B cell (primary cell): Measurements from ENCODE around the gene LYRM2. TPM values are rescaled to one million over a fixed set of nuclear protein-coding genes. Genes with fewer than 3 reads are reported as not detected.

ENCODE experiments used
- ATAC-seq: fragments of 200-7000 bp; cut with Tn5 transposase; one replicate; pipeline ENCODE4 v1.10.0; 2021; ENCODE audit warnings: low read depth, mild to moderate bottlenecking, moderate number of reproducible peaks, moderate library complexity
- CTCF ChIA-PET: fragments of 350-600 bp; sonication (Branson Sonifier 250); formaldehyde crosslinking; loops from one replicate; lab custom pipeline; 2021; ENCODE audit warnings: antibody characterized with exemption, inconsistent platforms; lab: Charles Lee
- POLR2A ChIA-PET: fragments of 350-600 bp; sonication (Branson Sonifier 250); formaldehyde crosslinking; loops from one replicate; lab custom pipeline; 2021; ENCODE audit warnings: antibody characterized with exemption; lab: Charles Lee
- DNase-seq: peaks from one replicate; pipeline ENCODE4 v3.0.0; 2013
- H2AFZ ChIP-seq: 2 replicates; pipeline ENCODE4 v1.6.1; 2012; ENCODE audit warnings: mild to moderate bottlenecking, low read depth, low read length; ENCODE audit not compliant: insufficient read depth, poor library complexity, severe bottlenecking
- H3K27ac ChIP-seq, 2 donors: 1 replicate in 1 of 2; 2 replicates in 1 of 2; pipeline ENCODE4 v1.5.1; 2012 to 2013; ENCODE audit warnings: low read length in 2 of 2, mild to moderate bottlenecking in 2 of 2, moderate library complexity in 1 of 2
- H3K27me3 ChIP-seq, 4 experiments: fragments of 200-600 bp in 1 of 4; sonication (generic) in 1 of 4; replicated peaks in 1 of 4; 1 replicate in 2 of 4; 2 replicates in 2 of 4; pipeline versions ENCODE4 v1.6.1 to v1.7.0; 2013 to 2016; ENCODE audit warnings: low read length in 3 of 4, mild to moderate bottlenecking in 2 of 4, mixed read lengths in 1 of 4, moderate library complexity in 1 of 4; ENCODE audit not compliant: insufficient read depth in 4 of 4, control insufficient read depth in 3 of 4; ENCODE audit errors: control extremely low read depth in 1 of 4
- H3K36me3 ChIP-seq, 2 experiments: replicated peaks in 1 of 2; 1 replicate in 1 of 2; 2 replicates in 1 of 2; pipeline versions ENCODE4 v1.6.1 to v1.7.1; 2013; ENCODE audit warnings: low read length in 1 of 2; ENCODE audit not compliant: insufficient read depth in 2 of 2, control insufficient read depth in 1 of 2; ENCODE audit errors: control extremely low read depth in 1 of 2, extremely low read depth in 1 of 2
- H3K4me1 ChIP-seq, 2 donors: fragments of 200-600 bp in 1 of 2; sonication (generic) in 1 of 2; 1 replicate in 1 of 2; 2 replicates in 1 of 2; pipeline versions ENCODE4 v1.5.1 to v1.6.1; 2013 to 2017; ENCODE audit warnings: low read length in 2 of 2; ENCODE audit not compliant: control insufficient read depth in 2 of 2, insufficient read depth in 2 of 2
- H3K4me2 ChIP-seq: replicated peaks from 2 replicates; pipeline ENCODE3; 2012; ENCODE audit warnings: mild to moderate bottlenecking, low read depth, low read length; ENCODE audit not compliant: poor library complexity, severe bottlenecking
- H3K4me3 ChIP-seq, 5 experiments: fragments of 200-600 bp in 1 of 5; sonication (generic) in 1 of 5; 1 replicate in 3 of 5; 2 replicates in 2 of 5; pipeline versions ENCODE4 v1.5.1 to v1.7.0; 2011 to 2016; ENCODE audit warnings: low read length in 4 of 5, mild to moderate bottlenecking in 4 of 5, low read depth in 2 of 5, control low read depth in 1 of 5, moderate library complexity in 1 of 5; ENCODE audit not compliant: insufficient read depth in 1 of 5; ENCODE audit errors: control extremely low read depth in 1 of 5, extremely low read depth in 1 of 5
- H3K79me2 ChIP-seq: fragments of 200-600 bp; sonication (generic); one replicate; pipeline ENCODE4 v1.6.0; 2016; ENCODE audit warnings: low read length; ENCODE audit not compliant: control insufficient read depth, insufficient read depth
- H3K9ac ChIP-seq: fragments of 200-600 bp; sonication (generic); 2 replicates; pipeline ENCODE4 v1.6.1; 2017; ENCODE audit warnings: mild to moderate bottlenecking, low read length, moderate library complexity
- H3K9me3 ChIP-seq, 3 donors: one replicate each; pipeline versions ENCODE4 v1.6.1 to v1.7.1; 2013; ENCODE audit warnings: low read length in 2 of 3; ENCODE audit not compliant: control insufficient read depth in 2 of 3, insufficient read depth in 1 of 3; ENCODE audit errors: control extremely low read depth in 1 of 3
- H4K20me1 ChIP-seq: 2 replicates; pipeline ENCODE4 v1.6.0; 2012; ENCODE audit warnings: mild to moderate bottlenecking, low read length; ENCODE audit not compliant: insufficient read depth, control insufficient read depth, poor library complexity, severe bottlenecking
- H3K27ac Mint-ChIP-seq: one replicate; pipeline ENCODE4 v1.8.0; 2021; ENCODE audit warnings: mixed read lengths
- H3K27me3 Mint-ChIP-seq: one replicate; pipeline ENCODE4 v1.8.0; 2021; ENCODE audit warnings: mixed read lengths
- H3K4me1 Mint-ChIP-seq: one replicate; pipeline ENCODE4 v1.8.0; 2021; ENCODE audit warnings: mixed read lengths
- H3K4me3 Mint-ChIP-seq: one replicate; pipeline ENCODE4 v1.8.0; 2021; ENCODE audit warnings: mixed read lengths
- H3K9me3 Mint-ChIP-seq: one replicate; pipeline ENCODE4 v1.8.0; 2022; ENCODE audit warnings: mixed read lengths; ENCODE audit not compliant: insufficient read depth
- EZH2 ChIP-seq: IDR thresholded peaks from 2 replicates; pipeline ENCODE4 v1.6.1; 2012; ENCODE audit warnings: borderline replicate concordance, low read depth, mild to moderate bottlenecking, moderate library complexity, low read length; ENCODE audit not compliant: insufficient read depth, poor library complexity, severe bottlenecking
- WGBS: methylation state at CpG from one replicate; pipeline ENCODE4 v1.1.5; 2013; ENCODE audit warnings: missing lambda C conversion rate; ENCODE audit not compliant: insufficient coverage; 5-methylcytosine and 5-hydroxymethylcytosine counted together
- intact Hi-C: fragments of 100-400 bp; cut with micrococcal nuclease; formaldehyde crosslinking; loops from one replicate; pipeline ENCODE4 v1.10.0; 2022
- polyA plus RNA-seq: library from polyadenylated mRNA; depleted of rRNA; stranded (reverse); fragments of >200 nt; gene quantifications from 2 replicates; pipeline ENCODE4 v1.2.3, GENCODE V29; 2012
- total RNA-seq, 2 donors: library from RNA; stranded (reverse); fragments of 120-200 nt in 1 of 2; gene quantifications; 1 replicate in 1 of 2; 2 replicates in 1 of 2; pipeline versions ENCODE4 v1.2.3 to v1.2.4, GENCODE V29; 2013 to 2022
- TF ChIP-seq, protein P1 (sequence below): fragments of 200-600 bp; IDR thresholded peaks from one replicate; pipeline ENCODE4 v1.8.0; 2022; ENCODE audit warnings: antibody characterized with exemption, mild to moderate bottlenecking

LYRM2 gene
- total and polyA plus RNA-seq, 2 donors (not counting 1 experiment from before 2014, with no cell fraction given): 17.6 to 33.7 TPM

DNA sequence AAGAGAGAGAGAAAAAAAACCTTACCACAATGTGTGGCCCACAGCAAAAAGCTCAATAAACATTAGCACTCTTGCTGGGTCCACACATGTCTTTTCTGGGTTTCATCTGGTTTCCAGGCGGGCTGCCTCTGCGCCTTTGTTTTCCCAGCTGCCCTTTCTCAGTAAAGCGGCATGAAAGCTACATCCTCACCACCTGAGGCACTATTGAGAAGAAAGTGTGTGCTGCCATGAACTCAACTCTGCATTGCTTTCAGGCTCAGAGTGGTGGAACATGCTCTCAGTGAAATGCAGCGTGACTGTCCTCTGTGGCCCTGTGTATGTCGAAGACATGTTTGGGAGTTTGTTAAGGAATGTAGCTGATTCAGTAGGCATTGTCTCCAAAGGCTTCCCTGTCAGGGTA is 102.3 kb downstream of the LYRM2 start:
- Histone ChIP-seq H3K4me1 (no peaks in the 10 kb centered on the region), H3K4me2 (no peak overlapping the region), H3K27ac (no peak overlapping the region), H4K20me1 (no peaks in the 10 kb centered on the region), H3K9ac (no peak overlapping the region), H3K4me3 (no peak overlapping the region), H3K9me3 (no peaks in the 10 kb centered on the region), H2AFZ (no peak overlapping the region), H3K79me2 (no peaks in the 10 kb centered on the region), H3K27me3 (no peaks in the 10 kb centered on the region), H3K36me3 (no peaks in the 10 kb centered on the region)
- POLR2A ChIA-PET: no interaction called here
- no peaks in the 10 kb centered on the region for H3K27me3 Mint-ChIP-seq
- TF ChIP-seq, protein P1, sequence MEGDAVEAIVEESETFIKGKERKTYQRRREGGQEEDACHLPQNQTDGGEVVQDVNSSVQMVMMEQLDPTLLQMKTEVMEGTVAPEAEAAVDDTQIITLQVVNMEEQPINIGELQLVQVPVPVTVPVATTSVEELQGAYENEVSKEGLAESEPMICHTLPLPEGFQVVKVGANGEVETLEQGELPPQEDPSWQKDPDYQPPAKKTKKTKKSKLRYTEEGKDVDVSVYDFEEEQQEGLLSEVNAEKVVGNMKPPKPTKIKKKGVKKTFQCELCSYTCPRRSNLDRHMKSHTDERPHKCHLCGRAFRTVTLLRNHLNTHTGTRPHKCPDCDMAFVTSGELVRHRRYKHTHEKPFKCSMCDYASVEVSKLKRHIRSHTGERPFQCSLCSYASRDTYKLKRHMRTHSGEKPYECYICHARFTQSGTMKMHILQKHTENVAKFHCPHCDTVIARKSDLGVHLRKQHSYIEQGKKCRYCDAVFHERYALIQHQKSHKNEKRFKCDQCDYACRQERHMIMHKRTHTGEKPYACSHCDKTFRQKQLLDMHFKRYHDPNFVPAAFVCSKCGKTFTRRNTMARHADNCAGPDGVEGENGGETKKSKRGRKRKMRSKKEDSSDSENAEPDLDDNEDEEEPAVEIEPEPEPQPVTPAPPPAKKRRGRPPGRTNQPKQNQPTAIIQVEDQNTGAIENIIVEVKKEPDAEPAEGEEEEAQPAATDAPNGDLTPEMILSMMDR: no peak
- no peak for TF ChIP-seq EZH2
- 86% methylated on average over 5 of the region's 5 CpGs for WGBS
- CTCF ChIA-PET: no interaction called here
- ATAC-seq (no peak), DNase-seq (no peak)
- no peaks in the 10 kb centered on the region for H3K4me1 Mint-ChIP-seq
- H3K27ac Mint-ChIP-seq: no peak overlapping the region
- intact Hi-C loops: no loop called here
- no peak overlapping the region for H3K4me3 Mint-ChIP-seq
- no peaks in the 10 kb centered on the region for H3K9me3 Mint-ChIP-seq

DNA sequence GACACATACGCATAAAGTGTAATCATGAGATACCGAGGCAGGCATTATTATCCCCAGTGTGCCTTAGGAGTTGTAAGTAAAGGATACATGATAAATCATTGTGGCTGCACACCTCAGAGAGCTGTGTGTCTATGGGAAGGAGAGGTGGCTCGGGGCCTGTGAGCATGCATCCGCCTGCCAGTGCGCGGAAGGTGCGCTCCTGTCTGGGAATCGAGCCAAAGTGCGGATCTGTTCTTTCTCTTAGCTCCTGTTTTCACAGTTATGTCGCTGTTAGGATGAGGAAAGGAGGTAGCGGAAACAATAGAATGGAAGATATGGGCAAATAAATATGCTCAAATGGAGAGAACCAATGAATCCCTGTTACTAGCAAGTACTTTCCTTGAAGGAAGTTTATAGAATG is 107.6 kb downstream of the LYRM2 start:
- Histone ChIP-seq H3K27me3 (no peaks in the 10 kb centered on the region), H4K20me1 (no peaks in the 10 kb centered on the region), H3K27ac (no peak overlapping the region), H2AFZ (no peak overlapping the region), H3K4me1 (no peaks in the 10 kb centered on the region), H3K9ac (no peak overlapping the region), H3K9me3 (no peaks in the 10 kb centered on the region), H3K4me3 (no peak overlapping the region), H3K4me2 (no peak overlapping the region), H3K79me2 (no peaks in the 10 kb centered on the region), H3K36me3 (no peaks in the 10 kb centered on the region)
- intact Hi-C loops: no loop called here
- Mint-ChIP-seq H3K4me3 (no peak overlapping the region), H3K4me1 (peaks cover 5% of the 10 kb centered on the region), H3K9me3 (no peaks in the 10 kb centered on the region), H3K27ac (no peak overlapping the region), H3K27me3 (no peaks in the 10 kb centered on the region)
- no peak for ATAC-seq
- TF ChIP-seq EZH2: no peak
- TF ChIP-seq, protein P1: no peak
- CTCF ChIA-PET: no interaction called here
- 87% methylated on average over 10 of the region's 11 CpGs for WGBS
- DNase-seq: no peak
- POLR2A ChIA-PET: no interaction called here
